ENCODE measurements around the gene RRP9.

DNA sequence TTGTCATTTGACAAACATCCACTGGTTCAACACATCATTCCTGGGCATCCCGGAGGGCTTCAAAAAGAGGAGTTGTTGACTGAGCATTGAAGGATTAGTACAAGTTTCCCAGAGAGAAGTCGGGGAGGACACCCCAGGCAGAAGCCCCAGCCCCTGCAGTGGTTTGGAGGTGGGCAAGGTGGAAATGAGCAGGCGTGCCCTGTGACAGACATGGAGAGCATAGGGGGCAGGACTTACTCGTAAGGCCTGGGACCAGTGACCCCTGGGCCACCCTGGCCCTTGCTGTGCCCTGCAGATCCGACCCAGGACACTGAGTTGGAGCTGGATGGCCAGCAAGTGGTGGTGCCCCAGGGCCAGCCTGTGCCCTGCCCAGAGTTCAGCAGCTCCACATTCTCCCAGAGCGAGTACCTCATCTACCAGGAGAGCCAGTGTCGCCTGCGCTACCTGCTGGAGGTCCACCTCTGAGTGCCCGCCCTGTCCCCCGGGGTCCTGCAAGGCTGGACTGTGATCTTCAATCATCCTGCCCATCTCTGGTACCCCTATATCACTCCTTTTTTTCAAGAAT, 6.4 kb upstream of the RRP9 start:
- TF ChIP-seq, protein P1, sequence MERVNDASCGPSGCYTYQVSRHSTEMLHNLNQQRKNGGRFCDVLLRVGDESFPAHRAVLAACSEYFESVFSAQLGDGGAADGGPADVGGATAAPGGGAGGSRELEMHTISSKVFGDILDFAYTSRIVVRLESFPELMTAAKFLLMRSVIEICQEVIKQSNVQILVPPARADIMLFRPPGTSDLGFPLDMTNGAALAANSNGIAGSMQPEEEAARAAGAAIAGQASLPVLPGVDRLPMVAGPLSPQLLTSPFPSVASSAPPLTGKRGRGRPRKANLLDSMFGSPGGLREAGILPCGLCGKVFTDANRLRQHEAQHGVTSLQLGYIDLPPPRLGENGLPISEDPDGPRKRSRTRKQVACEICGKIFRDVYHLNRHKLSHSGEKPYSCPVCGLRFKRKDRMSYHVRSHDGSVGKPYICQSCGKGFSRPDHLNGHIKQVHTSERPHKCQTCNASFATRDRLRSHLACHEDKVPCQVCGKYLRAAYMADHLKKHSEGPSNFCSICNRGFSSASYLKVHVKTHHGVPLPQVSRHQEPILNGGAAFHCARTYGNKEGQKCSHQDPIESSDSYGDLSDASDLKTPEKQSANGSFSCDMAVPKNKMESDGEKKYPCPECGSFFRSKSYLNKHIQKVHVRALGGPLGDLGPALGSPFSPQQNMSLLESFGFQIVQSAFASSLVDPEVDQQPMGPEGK (CRISPR knock-in tag; IDR thresholded peaks at IDR 0.05; ENCODE audit: borderline replicate concordance), result no peak
- TF ChIP-seq CSDC2 (CRISPR knock-in tag; IDR thresholded peaks at IDR 0.05) (no peak), TOX (CRISPR knock-in tag; IDR thresholded peaks at IDR 0.05; ENCODE audit: borderline replicate concordance) (no peak), ESRRG (CRISPR knock-in tag; IDR thresholded peaks at IDR 0.05) (no peak)
